GM18861 (cell line): Measurements from ENCODE around the gene UBTF.
"Not testable (repeated sequence)": the region's sequence is repeated elsewhere in the genome, so short reads cannot be mapped to it uniquely, and the experiment has no call there.

Experiments used
- ATAC-seq: cut with Tn5 transposase; IDR thresholded peaks from one replicate; pipeline ENCODE4 v1.9.1; 2021; ENCODE audit not compliant: unreplicated experiment

Gene UBTF

GRCh38 chr17:44247876-44248736 is 28.6 kb upstream of the UBTF start:
- no peak for ATAC-seq

DNA sequence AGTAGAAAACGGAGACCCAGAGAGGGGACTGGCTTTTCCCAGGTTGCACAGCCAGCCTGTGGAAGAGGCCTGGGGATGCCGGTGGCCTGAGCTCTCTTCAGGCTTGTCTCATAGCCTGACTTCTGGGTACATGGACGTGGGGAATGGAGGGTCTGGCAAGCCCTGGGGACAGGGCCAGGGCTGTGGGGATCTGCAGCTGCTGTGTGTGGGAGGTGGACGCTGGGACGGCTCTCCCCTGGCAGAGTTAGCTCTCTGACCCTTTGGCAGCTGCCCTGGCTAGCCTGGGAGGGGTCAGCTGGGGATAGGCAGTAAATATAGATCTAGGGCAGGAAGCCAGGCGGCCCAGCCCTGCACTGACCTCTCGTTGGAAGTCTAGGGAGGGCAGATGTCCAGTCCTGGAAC is 28.0 kb upstream of the UBTF start:
- no peak for ATAC-seq

DNA sequence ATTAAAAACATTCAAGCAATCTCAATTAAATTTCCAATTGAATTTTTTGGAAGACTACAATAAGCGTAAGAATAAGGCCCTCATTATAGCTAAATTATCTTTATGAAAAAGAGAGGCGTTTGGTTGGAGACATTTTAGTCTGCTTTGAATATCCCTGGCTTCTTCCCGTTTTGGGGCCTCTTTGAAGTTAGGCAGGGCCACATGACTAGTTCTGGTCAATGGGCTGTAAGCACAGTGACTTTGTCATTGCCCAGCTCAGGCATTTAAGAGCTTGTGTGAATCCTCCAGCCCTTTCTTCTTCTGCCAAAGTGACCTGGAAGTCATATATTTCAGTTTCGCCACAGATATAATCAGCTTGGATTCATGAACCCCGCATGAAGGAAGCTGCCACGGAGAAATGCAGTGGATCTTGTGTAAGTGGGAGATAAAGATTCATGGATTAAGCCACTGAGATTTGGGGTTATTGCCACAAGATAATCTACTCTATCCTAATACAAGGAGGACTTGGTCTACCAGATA is 21.7 kb upstream of the UBTF start:
- no peak for ATAC-seq

- ATAC-seq: not testable (repeated sequence)
Measured at GRCh38 chr17:44237886-44238285, 18.4 kb upstream of the UBTF start.

GRCh38 chr17:44236444-44236991 is 17.0 kb upstream of the UBTF start:
- ATAC-seq: no peak

DNA sequence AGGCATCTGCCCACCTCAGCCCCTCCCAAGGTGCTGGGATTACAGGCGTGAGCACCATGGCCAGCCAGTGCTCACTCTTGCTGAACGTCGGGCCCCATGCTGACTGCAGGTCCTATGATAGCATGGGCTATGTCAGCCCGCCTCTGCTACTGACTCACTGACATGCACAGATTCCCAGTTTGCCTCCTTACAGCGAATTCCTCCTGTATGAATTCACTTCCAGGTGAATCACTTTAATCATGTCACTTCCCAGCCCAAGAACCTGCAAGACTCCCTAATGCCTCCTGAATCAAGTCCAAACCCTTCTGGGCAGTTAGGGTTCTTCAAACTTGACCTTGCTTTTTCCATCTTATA is 16.1 kb upstream of the UBTF start:
- ATAC-seq: no peak

- no peak for ATAC-seq
Measured at GRCh38 chr17:44233582-44233981, 14.1 kb upstream of the UBTF start.

GRCh38 chr17:44232061-44232460 is 12.6 kb upstream of the UBTF start:
- no peak for ATAC-seq

DNA sequence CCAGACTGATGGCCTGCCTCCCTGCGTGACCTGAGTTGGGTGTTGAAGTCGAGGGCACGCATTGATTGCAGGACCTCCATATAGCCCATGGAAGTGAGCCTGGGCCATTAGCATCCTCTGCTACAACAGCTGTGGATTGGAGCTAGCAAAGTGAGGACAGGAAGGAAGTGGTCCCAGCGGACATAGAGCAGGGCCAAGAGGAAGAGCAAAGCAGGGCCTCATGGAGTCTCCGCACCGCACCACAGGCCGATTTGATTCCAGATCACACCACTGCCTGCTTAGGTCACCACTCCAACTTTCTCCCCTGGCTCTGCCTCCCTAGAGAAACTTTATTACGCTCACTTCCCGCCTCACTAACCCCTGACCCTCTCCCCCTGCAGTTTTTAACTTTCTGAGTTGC is 10.7 kb upstream of the UBTF start:
- no peak for ATAC-seq

- no peak for ATAC-seq
Measured at GRCh38 chr17:44229090-44229489, 9.6 kb upstream of the UBTF start.

GRCh38 chr17:44223541-44224071 is 4.1 kb upstream of the UBTF start:
- no peak for ATAC-seq

- ATAC-seq: no peak
Measured at GRCh38 chr17:44222112-44222869, 2.8 kb upstream of the UBTF start.

GRCh38 chr17:44221862-44222111 is 2.3 kb upstream of the UBTF start:
- ATAC-seq: no peak

DNA sequence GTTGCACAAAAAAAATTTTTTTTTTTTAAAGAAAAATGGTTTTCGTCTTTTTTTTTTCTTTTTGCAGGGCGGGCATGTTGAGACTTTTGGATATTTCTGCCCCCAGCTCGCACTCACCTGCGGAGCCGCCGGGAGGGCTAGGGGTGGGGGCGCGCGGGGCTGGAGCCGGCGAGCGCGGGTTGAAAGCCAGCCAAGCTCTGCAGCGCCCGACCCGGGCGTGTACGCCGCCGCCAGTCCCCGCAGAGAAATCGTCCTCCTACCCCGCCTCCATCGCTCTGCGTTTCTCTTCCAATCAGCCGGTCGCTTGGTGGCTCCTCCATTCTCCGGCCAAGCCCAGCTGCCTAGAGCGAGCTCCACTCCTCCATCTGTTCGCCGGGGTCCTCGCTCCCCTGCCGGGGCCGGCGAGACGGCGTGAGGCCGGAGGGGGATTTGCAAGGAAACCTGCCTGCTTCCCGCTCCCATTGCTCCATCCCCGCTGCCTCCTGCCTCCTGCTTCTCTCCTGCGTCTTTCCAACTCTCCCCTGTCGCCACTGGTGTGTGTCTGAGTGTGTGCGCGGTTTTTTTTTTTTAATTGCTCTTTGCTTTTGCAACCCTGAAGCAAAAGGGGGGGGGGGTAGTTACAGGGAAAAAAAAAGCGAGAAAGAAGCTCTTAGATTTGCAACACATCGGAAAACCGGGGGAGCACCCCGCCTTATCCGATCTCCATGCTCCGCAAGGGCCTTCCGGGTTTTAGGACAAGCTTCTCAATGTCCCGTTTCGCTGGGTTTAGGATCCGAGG is 1.8 kb upstream of the UBTF start:
- no peak for ATAC-seq

GRCh38 chr17:44220213-44221083 is 973 bp upstream of the UBTF start:
- ATAC-seq: no peak

GRCh38 chr17:44219108-44219615 is 313 bp downstream of the UBTF start:
- no peak for ATAC-seq

DNA sequence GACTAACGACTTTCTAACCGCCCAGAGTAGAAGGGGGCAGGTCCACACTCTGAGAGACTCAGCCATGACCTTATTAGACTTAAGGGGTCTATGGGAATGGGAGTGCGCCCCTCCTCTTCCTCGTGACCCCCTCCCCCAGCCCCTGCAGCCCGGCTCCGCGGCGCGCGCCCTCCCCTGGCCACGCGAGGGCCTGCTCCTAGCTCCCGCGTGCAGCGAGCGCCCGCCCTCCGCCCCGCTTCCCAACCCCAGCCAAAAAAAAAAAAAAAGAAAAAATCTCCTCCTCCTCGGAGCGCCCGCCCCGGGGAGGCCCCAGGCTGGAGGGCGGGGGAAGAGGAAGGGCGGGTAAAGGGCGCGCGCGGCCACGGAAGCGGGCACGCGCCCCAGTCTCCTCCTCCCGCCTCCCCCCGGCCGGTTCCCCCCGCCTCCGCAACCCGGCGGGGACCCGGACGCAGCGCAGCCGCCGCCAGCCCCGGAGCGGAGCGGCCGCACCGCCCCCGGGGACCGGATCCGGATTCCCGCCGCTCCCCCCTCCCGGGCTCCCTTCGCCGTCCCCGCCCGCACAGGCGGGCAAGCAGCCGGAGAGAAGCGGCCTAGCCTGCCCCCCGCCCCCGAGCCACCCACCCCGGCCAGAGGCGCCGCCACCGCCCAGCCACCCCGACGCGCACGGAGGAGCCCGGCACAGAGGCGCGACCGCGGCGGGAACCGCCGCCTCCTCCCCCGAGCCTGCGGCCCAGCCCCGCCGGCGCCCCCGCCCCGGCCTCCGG is 949 bp downstream of the UBTF start:
- ATAC-seq: no peak

DNA sequence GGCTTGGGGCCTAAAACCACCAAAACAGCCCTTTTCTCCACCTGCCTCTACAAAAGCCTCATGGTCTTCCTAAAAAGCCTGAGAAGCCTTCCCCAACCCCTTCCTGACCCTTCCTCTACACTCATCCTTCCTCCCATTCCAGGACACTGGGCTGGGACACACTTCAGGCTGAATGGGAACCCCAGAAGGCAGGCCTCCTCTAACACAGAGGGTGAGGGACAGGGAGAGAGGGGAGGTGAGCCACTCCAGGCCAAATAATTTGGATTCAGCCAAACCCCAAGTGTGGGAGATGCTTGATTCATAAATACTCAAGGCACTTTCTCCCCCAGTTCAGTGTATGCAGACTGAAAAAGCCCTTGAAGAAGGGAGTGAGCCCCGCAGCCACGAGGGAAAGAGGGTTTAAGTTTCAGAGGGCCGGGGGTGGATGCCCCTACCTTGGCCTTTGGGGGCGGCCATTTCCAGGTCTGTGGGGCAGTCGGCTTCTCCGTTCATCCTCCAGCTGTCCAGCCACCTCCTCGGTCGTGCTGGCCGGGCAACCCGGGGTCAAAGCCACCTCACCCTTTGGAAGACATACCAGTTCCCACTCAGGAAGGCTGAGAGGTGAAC is 1.6 kb downstream of the UBTF start:
- no peak for ATAC-seq

DNA sequence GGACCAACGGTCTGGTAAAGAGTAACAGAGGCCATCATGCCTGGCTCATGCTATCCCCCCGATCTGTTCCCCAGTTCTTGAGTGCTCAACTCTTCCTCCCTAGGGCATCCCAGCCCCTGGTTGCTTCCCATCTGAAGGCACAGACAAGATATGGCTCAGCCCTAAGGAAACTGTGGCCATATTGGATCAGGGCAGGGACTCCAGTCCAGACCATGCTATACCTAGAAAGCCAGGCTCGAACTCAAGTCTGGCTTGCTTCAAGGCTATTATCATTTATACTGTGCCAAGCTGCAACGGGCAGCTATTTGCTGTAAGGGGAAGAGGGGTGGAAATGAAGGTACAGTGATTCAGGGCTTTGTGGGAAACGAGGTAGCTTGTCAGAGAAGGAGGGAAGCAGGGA is 2.8 kb downstream of the UBTF start:
- no peak for ATAC-seq
